MCF 10A (cell line): ENCODE measurements around the gene QRFPR. TPM values are rescaled to one million over a fixed set of nuclear protein-coding genes. Genes with fewer than 3 reads are reported as not detected.

Experiments
- BruUV-seq: library from RNA; stranded (reverse); fragments of 400-500 nt; replicated peaks from 2 replicates; lab custom pipeline; 2021; lab: Mats Ljungman, UMichigan
- CTCF ChIA-PET: fragments of 300-600 bp; sonication (Branson Sonifier 250); formaldehyde crosslinking; extraction: SDS; loops from one replicate; lab custom pipeline; 2021; ENCODE audit warnings: antibody characterized with exemption, inconsistent platforms; lab: Yijun Ruan, JAX
- POLR2A ChIA-PET: fragments of 300-600, 350-650 bp; sonication (Branson Sonifier 250); formaldehyde crosslinking; extraction: SDS; loops from one replicate; lab custom pipeline; 2020; ENCODE audit warnings: antibody characterized with exemption, inconsistent platforms; lab: Yijun Ruan, JAX
- DNase-seq: peaks from one replicate; pipeline ENCODE4 v3.0.0-alpha.2; 2018; ENCODE audit not compliant: unreplicated experiment
- H3K27ac Mint-ChIP-seq: one replicate; pipeline ENCODE4 v1.8.0; 2022; ENCODE audit warnings: mild to moderate bottlenecking, low read depth, mixed read lengths; ENCODE audit not compliant: unreplicated experiment
- H3K27me3 Mint-ChIP-seq: one replicate; pipeline ENCODE4 v1.8.0; 2022; ENCODE audit warnings: mixed read lengths; ENCODE audit not compliant: insufficient read depth, unreplicated experiment
- H3K36me3 Mint-ChIP-seq: one replicate; pipeline ENCODE4 v1.8.0; 2022; ENCODE audit warnings: mild to moderate bottlenecking, moderate library complexity, mixed read lengths; ENCODE audit not compliant: insufficient read depth, unreplicated experiment
- H3K4me1 Mint-ChIP-seq: one replicate; pipeline ENCODE4 v1.8.0; 2022; ENCODE audit warnings: mixed read lengths; ENCODE audit not compliant: insufficient read depth, unreplicated experiment
- H3K4me3 Mint-ChIP-seq: one replicate; pipeline ENCODE4 v1.8.0; 2022; ENCODE audit warnings: mild to moderate bottlenecking, moderate library complexity, mixed read lengths; ENCODE audit not compliant: unreplicated experiment
- H3K9me3 Mint-ChIP-seq: one replicate; pipeline ENCODE4 v1.8.0; 2022; ENCODE audit warnings: mixed read lengths; ENCODE audit not compliant: unreplicated experiment
- intact Hi-C: fragments of 100-400 bp; cut with micrococcal nuclease; formaldehyde crosslinking; loops from 2 replicates; pipeline ENCODE4 v1.14.1; 2022
- total RNA-seq: library from RNA; stranded (reverse); gene quantifications from 2 replicates; pipeline ENCODE4 v1.2.3, GENCODE V29; 2022
- TF ChIP-seq, protein P1 (sequence below): fragments of 200-600 bp; IDR thresholded peaks from one replicate; pipeline ENCODE4 v1.8.0; 2022; ENCODE audit warnings: antibody characterized with exemption, mild to moderate bottlenecking; ENCODE audit not compliant: unreplicated experiment

The QRFPR gene
- total RNA-seq, 1 experiment from 2014 or later = 8.4 TPM

GRCh38 chr4:121304893-121305292 is 75.9 kb downstream of the QRFPR start:
- intact Hi-C loops = loop anchor here (5.0 kb wide), 1 partner anchor 208 kb away; no protein-coding TSS in a partner anchor
- no peak for DNase-seq
- no peak overlapping the region for H3K27ac Mint-ChIP-seq

DNA sequence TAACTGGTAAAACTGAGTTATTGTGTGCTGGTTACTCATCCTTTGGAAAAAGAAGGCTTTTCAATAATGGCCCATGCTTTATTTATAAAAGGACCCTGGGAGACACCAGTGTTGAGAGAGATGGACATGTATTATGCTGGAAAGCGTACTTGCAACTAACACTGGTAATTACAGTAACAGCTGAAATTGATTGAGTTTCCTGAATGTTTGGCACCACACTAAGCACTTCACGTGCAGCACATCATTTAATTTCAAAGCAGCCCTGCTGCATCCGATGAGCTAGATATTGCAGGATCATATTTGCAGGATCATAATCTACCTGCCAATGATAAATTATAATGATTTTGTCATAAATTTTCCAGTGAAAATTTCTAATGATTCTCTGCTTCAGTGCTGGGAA is 81.5 kb downstream of the QRFPR start:
- TF ChIP-seq, protein P1, sequence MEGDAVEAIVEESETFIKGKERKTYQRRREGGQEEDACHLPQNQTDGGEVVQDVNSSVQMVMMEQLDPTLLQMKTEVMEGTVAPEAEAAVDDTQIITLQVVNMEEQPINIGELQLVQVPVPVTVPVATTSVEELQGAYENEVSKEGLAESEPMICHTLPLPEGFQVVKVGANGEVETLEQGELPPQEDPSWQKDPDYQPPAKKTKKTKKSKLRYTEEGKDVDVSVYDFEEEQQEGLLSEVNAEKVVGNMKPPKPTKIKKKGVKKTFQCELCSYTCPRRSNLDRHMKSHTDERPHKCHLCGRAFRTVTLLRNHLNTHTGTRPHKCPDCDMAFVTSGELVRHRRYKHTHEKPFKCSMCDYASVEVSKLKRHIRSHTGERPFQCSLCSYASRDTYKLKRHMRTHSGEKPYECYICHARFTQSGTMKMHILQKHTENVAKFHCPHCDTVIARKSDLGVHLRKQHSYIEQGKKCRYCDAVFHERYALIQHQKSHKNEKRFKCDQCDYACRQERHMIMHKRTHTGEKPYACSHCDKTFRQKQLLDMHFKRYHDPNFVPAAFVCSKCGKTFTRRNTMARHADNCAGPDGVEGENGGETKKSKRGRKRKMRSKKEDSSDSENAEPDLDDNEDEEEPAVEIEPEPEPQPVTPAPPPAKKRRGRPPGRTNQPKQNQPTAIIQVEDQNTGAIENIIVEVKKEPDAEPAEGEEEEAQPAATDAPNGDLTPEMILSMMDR = no peak
- ChIA-PET CTCF (interaction anchor here (0.7 to 3.3 kb wide), 5 partner anchors 9 to 165 kb away, joined by 3 to 27 read pairs (median 3); no protein-coding TSS in a partner anchor), POLR2A (no interaction called here)
- Mint-ChIP-seq H3K4me3 (no peak overlapping the region), H3K27ac (no peak overlapping the region), H3K36me3 (no peaks in the 10 kb centered on the region), H3K27me3 (no peaks in the 10 kb centered on the region), H3K4me1 (no peaks in the 10 kb centered on the region), H3K9me3 (no peaks in the 10 kb centered on the region)
- intact Hi-C loops = no loop called here
- BruUV-seq = no TSS peak
- DNase-seq = no peak

More at GRCh38 chr4:121304893-121305292, 75.9 kb downstream of the QRFPR start:
- CTCF ChIA-PET = interaction anchor here (0.6 to 3.0 kb wide), 3 partner anchors 29 to 112 kb away, joined by 4 to 21 read pairs (median 4); no protein-coding TSS in a partner anchor
- TF ChIP-seq, protein P1 = no peak
- Mint-ChIP-seq H3K4me3 (no peak overlapping the region), H3K4me1 (peaks cover 10% of the 10 kb centered on the region), H3K27me3 (no peaks in the 10 kb centered on the region), H3K36me3 (no peaks in the 10 kb centered on the region), H3K9me3 (no peaks in the 10 kb centered on the region)
- POLR2A ChIA-PET = interaction anchor here (1.6 kb wide), 1 partner anchor 32 kb away, joined by 5 read pairs; no protein-coding TSS in a partner anchor
- BruUV-seq = no TSS peak

DNA sequence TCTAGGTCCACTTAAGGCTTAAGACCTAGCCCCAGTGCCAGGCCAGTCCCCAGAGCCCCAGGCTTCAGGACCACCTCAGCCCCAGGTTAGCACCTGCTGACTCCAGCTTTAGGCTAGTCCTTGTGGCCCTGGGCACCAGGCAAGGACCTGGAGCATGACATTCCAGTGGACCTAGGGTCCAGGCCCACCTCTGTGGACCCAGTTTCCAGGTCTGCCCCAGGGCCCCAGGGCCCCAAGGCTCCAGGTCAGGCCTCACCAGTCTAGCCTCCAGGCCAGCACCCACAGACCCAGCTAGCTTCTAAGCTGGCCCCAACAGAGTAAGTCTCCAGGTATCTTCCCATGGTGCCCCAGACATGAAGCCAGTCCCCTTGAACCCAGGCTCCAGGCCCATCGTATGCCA is 97.5 kb downstream of the QRFPR start:
- no peak overlapping the region for H3K4me3 Mint-ChIP-seq
- H3K27me3 Mint-ChIP-seq = no peaks in the 10 kb centered on the region
- ChIA-PET CTCF (interaction anchor here (1.4 to 3.2 kb wide), 2 partner anchors 25 to 91 kb away, joined by 3 to 17 read pairs; no protein-coding TSS in a partner anchor), POLR2A (no interaction called here)
- no TSS peak for BruUV-seq
- DNase-seq = no peak
- intact Hi-C loops = no loop called here
- no peak overlapping the region for H3K27ac Mint-ChIP-seq
- H3K36me3 Mint-ChIP-seq = no peaks in the 10 kb centered on the region
- H3K4me1 Mint-ChIP-seq = no peaks in the 10 kb centered on the region
- TF ChIP-seq, protein P1 = no peak
- H3K9me3 Mint-ChIP-seq = peaks cover 15% of the 10 kb centered on the region

DNA sequence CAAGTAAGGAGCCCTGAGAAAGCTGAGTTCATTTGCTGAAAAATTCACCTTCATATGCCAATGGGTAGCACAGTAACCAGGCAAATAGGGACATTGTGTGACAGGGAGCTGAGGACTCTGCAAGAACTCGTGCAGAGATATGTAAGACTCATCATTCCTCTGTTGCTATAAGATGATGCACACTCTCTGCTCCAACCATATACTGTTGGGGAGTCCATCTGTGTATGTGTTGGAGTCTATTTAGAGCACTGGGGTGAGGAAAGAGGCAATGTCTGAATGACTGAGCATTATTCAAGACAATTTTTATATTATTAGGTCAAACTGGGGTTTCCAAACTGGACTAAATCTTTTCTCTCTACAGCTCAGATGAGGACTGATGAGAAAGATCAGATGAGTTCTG is 100.4 kb downstream of the QRFPR start:
- TF ChIP-seq, protein P1 = no peak
- Mint-ChIP-seq H3K27ac (no peak overlapping the region), H3K4me1 (no peaks in the 10 kb centered on the region), H3K36me3 (no peaks in the 10 kb centered on the region), H3K27me3 (no peaks in the 10 kb centered on the region), H3K4me3 (no peak overlapping the region), H3K9me3 (peaks cover 8% of the 10 kb centered on the region)
- POLR2A ChIA-PET = no interaction called here
- intact Hi-C loops = no loop called here
- no TSS peak for BruUV-seq
- CTCF ChIA-PET = interaction anchor here (0.7 to 1.8 kb wide), 3 partner anchors 27 to 307 kb away, joined by 3 to 6 read pairs (median 3); no protein-coding TSS in a partner anchor
- no peak for DNase-seq
